ENCODE results near the gene DPYSL4.

Gene DPYSL4

DNA sequence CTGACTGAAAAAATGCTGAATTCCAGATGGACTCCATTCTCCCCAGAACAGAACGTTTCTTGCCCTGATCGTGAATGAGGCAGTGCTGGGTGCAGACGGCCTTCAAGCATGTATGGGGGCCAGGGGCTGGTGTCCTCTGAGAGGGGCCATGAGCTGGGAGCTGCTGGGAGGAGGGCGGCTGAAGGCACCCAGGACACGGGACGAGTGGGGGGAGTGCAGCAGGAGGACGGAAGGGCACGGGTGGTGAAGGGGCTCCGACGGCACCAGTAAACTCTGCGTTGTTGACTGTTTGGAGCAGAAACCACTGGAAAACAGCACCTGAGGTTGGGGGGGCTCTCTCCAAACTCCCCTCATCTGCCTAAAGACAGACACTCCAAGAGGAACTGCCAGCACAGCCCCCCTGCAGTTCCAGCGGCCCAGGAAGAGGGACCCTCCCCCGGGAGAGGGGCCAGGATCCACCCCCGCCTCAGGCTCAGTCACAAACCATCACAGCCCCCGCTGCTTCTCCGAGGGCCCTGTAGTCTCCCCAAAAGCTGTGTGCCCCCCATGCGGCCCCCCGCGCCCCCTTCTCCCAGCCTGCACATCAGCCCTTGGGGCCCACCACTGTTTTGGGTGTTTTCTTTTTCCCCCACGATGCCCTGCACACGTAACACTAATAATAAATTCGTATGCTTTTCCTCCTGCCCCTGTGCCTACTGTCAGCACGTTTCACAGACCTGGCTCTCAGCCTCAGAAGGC, 55.5 kb downstream of the DPYSL4 start:
- DNase-seq (ENCODE audit: low read depth in 2 of 2), result no peak

DNA sequence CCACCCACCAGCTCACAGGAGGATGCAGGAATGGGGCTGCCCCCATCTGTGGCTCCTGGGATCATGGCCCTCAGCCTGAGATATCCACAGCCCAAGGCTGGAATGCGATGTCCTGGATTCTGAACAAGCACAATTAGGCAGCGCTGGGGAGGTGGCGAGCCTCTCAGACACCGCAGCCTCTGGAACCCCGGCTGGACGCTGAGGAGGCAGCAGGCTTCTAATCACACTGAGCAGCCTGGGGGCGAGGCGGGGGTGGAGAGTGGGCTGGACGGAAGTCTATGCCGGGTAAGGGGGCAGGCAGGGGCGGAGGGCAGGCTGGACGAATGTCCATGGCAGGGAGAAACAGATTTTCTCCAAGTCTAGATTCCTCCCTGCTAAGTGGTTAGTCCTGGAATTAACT, 56.4 kb downstream of the DPYSL4 start:
- no peak for DNase-seq (ENCODE audit: low read depth in 2 of 2)

DNA sequence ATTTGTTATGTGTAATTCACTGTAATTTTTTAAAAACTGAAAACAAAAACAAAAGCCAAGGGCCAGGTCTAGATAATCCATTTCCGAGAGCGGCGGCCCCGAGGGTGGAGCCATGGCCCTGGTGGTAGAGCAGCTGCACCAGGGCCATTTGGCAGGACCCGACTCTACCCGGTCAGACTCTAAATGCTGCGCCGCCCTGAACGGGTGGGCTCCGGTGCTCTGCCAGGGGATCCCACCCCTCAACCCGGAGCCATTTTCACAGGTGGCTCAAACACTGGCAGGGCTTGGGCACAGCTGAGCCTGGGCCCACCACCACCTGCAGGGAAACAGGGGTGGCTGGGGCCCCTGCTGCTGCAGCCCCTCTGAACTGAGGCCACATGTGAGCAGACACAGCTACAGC, 56.9 kb downstream of the DPYSL4 start:
- no peak for DNase-seq (ENCODE audit: low read depth in 2 of 2)

DNA sequence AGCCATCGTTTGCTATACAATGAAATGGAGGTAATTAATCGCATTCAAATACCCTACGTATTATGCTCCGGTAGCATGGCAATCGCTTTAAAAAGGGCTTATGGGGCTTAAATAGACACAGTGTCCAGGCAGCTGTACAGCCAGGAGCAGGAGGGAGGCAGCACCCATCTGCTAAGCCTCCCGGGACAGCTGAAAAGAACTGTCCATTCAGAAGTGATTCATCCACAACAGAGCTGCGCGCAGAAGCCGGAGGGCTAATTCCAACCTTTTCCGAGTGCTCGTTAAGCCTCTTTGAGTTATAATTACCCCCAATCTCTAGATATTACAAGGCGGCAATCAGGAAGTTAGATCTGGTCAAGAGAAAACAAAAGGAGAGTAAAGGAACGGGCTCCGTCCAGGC, 58.3 kb downstream of the DPYSL4 start:
- no peak for DNase-seq (ENCODE audit: low read depth in 2 of 2)

DNA sequence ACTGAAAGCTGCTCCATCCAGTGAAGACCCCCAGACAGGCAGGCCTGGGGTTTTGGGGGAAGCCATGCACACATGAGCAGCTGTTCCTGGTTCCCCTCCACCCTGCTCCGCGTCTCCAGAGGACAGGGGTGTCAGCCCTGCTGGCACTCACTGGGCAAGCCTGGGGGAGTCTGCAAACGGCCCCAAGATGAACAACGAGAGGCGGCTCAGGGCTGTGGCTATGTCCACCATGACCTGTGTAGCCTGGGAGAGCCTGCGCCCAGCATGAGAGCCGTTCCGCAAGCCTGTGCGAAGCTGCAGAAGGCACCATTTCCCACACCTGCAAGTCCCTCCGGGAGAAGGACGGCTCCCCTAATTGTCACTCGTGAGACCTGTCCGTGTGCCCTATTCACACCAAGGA, 59.5 kb downstream of the DPYSL4 start:
- no peak for DNase-seq (ENCODE audit: low read depth in 2 of 2)

DNA sequence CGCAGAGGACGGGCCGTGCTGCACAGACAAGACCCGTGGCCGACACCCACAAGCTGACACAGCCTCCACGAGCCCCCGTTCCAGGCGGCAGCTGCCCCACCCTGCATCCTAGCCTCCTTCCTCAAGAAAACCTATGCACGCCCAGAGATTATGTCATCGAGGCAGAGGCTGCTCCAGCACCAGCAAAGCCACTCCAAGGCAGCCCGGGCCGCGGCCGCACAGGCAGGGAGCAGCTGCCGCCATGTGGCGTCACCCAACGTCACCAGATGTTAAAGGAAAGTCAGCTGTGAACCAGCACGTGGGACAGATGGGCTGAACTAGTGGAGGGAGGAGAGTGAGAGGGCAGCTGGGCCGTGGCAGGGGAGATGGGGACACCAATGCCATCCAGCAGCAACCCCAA, 61.2 kb downstream of the DPYSL4 start:
- no peak for DNase-seq (ENCODE audit: low read depth in 2 of 2)

DNA sequence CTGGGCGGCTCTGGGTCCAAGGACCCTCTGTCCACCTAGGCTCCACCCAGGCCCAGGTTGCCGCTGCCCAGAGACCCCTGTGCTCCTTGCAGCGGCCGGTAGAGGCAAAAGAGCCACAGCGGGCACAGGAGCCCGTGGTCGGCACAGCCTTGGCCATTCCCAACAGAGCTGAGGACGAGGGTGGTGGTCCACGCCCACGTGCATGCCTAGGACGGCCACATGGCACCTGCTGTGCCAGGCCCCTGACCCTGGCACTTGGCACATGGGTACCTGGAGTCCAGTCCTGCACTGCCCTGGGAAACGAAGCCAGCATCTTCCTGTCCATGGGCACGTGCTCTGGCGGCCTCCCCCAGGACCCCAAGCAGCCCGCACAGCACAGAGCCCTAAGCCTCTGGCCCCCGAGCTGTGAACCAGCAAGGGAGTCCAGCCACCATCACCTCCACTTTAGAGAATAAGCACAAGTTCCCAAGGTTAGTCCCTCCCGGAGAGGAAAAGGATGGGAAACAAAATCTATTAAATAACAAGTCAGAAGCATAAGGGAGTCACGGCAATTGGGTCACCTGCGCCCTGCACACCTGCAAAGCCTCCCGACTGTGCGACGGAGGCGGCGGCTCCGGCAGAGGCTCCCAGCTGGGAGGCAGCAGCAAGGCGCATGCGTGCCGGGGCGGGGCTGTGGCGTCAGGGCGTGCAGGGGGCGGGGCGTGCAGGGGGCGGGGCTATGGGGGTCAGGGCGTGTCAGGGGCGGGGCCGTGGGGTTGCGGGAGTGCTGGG, 61.9 kb downstream of the DPYSL4 start:
- DNase-seq (ENCODE audit: low read depth in 2 of 2), result peak in 1 of 2 donors; percentile 63

DNA sequence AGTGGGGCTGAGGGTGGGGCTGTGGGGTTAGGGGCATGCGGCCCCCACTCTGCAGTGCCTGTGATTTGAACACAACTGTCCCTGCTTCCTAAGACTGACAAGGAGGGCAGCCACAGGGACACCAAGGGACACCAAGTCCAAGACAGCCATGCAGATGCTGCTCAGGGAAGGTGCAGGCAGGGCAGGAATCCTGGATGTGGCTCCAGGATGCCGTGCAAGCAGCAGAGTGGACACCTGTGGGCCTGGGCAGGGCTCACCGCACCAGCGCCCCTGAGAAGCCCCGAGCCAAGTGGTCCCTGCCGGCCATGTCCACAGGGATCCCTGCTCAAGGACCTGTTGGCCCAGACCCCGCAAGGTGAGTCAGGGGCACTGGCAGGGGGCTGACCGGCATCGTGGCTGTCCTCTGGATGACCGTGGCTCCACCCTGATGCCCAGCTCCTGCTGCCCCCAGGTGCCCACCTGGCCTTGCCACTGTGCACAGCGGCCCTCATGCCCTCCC, 62.5 kb downstream of the DPYSL4 start:
- no peak for DNase-seq (ENCODE audit: low read depth in 2 of 2)

DNA sequence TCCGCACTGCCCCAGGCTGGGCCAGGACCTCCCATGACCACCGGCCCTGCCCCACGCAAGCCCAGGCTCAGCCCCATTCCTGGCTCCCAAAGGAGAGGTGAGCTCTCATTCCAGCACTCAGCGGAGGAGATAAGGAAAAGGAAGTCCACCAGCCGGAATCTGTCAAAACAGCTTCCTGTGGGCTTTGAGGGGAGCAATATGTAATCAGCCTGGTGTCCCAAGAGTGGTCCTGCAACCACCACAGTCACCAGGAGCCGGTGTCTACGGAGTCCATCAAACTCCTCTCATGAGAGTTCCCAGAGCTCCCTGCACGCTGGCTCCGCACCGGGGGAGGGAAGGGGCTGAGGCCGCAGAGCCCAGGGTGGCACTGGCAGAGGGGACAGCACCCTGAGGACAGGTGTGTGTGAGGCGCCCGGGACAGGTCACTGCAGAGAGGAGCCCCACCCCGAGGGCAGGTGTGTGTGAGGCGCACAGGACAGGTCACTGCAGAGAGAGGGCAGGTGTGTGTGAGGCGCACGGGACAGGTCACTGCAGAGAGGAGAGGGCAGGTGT, 63.2 kb downstream of the DPYSL4 start:
- no peak for DNase-seq (ENCODE audit: low read depth in 2 of 2)

DNA sequence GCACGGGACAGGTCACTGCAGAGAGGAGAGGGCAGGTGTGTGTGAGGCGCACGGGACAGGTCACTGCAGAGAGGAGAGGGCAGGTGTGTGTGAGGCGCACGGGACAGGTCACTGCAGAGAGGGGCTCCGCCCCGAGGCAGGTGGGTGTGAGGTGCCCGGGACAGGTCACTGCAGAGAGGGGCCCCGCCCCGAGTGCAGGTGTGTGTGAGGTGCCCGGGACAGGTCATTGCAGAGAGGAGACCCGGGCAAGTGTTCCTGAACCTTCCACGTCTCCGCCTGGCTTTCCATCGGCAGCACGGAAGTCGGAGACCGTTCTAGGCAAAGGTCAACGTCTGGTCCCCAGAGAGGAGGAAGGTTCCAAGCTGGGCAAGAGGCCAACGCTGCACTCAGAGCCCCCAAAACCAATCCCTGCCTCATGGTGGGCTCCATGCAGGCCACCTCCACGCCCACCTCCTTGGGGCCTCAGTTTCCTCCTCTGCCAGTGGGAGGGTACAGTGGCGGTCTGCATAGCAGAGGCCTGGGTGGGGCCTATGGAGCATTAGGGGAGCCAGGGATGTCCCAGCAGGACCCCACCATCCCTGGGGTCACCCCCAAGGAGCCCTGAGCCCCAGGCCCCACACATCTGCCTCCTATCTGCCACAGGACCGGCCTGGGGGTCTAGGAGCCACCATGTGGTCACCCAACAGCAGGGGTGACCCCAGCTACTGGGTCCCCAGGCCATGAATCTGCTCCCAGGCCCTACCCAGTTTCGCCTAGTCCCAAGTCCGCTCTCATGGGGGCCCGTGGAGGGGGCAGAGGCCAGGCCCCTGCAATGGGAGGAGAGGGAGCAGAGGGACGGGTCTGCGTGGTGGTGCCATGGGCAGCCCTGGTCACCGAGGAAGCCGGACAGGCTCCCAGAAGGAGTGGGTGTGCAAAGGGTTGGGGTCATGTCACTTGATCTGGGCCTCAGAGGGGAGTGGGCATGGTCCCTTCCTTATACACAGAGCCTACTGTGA, 64.0 kb downstream of the DPYSL4 start:
- DNase-seq (ENCODE audit: low read depth in 2 of 2), result no peak

DNA sequence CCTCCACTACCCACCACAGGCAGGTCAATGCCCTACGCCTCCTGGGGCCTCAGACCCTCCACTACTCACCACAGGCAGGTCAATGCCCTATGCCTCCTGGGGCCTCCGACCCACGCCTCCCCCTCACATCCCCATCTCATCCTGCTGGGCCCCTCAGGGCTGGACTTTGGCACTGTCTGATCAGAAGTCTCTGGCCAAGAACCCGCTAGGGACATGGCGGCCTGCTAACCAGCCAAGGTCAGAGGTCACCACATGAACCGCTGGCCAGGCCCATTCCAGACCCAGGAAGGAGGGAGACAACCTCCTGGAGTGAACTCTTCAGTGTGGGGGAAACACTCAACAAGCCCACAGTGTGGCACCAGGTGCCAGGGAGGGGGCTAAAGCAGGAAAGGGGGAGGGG, 65.2 kb downstream of the DPYSL4 start:
- DNase-seq (ENCODE audit: low read depth in 2 of 2), result no peak

DNA sequence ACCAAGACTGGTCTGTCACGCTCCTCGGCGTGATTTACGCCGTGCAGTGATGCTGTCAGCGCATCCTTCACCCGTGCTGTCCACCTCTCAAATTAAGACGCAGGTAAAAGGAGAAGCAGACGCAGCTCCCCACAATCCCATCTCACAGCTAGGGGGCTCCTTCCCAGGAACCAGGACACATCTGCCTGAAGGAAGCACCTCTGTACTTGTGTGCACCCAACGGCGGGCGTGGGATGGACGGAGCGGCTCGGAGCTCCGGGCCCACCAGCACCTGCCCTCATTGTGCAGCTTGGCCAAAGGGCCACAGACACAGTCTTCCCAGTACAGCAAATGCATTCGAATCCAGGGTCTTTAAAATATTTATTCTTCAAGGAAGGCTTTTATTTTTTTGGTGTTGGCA, 65.7 kb downstream of the DPYSL4 start:
- DNase-seq (ENCODE audit: low read depth in 2 of 2), result no peak

DNA sequence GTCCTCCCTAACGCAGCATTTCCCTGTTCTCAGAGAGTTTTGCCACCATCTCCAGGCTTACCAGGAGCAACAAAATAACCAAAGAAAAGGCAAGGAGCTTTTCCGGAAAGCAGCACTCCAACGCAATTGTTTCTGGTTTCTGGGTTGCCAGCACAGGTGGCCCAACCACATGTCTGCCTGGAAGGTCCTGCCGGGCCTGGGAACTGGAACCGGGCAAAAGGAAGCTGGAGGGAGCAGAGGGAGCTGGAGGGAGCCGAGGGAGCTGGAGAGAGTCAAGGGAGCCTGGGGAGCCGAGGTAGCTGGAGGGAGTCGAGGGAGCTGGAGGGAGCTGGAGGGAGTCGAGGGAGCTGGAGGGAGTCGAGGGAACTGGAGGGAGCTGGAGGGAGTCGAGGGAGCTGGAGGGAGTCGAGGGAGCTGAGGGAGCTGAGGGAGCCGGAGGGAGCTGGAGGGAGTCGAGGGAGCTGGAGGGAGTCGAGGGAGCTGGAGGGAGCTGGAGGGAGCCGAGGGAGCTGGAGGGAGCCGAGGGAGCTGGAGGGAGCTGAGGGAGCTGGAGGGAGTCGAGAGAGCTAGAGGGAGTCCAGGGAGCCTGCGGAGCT, 66.4 kb downstream of the DPYSL4 start:
- DNase-seq (ENCODE audit: low read depth in 2 of 2), result no peak

DNA sequence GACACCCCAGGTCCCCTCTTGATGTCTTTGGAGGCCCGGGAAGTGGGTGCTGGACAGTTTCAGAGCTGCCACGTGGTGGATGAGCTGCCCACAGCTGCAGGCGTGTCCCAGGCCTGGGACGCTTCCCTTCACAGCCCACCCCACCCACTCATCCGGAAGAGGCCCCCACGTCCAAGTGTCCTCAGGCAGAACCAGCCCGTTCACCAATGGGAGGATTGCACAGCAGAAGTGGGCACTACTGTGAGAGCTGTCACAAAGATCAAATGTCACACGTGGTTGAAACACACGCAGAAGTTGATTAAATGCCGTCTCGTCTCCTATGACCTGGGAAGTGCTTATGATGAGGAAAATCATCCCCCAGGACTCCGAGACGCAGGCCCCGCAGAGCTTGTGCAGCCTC, 68.1 kb downstream of the DPYSL4 start:
- DNase-seq (ENCODE audit: low read depth in 2 of 2), result no peak

All from stimulated activated CD8-positive, alpha-beta memory T cell treated with anti-CD3 and anti-CD28 coated beads, Interleukin-2, amount 100 ng/mL, for 1 hour (primary cell).